GM18909 (cell line): ENCODE measurements around the gene GALR1.

ENCODE experiments used
- ATAC-seq: cut with Tn5 transposase; IDR thresholded peaks from one replicate; pipeline ENCODE4 v1.9.1; 2021; ENCODE audit warnings: mild to moderate bottlenecking; ENCODE audit not compliant: unreplicated experiment, poor library complexity

The GALR1 gene

GRCh38 chr18:77314952-77315351, 65.3 kb downstream of the GALR1 start:
- no peak for ATAC-seq

GRCh38 chr18:77316008-77316407, 66.4 kb downstream of the GALR1 start:
- no peak for ATAC-seq

DNA sequence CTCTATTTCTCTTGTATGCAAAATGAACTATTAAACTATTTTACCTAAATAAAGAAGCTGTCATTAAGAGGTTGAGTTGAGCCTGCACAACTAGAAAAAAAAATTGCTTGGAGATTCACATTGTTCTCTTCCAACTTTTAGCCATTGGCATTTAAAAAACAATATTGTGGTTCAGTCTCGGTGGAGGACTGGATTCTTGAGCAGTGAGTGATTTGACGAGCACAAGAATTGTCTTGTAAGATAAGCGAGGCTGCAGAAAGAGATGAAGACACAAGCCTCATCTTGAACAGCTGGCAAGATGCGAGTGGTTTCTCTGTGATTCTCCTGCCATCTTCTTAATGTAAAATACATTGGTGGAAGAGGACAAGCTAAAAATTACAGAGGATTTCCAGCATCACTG, 67.0 kb downstream of the GALR1 start:
- ATAC-seq, result no peak

- no peak for ATAC-seq
Observed at GRCh38 chr18:77320971-77321559, 71.4 kb downstream of the GALR1 start.

GRCh38 chr18:77321823-77322805, 72.5 kb downstream of the GALR1 start:
- no peak for ATAC-seq

GRCh38 chr18:77323640-77324299, 74.1 kb downstream of the GALR1 start:
- ATAC-seq, result no peak
